SK-N-SH treated with all-trans-retinoic acid at 6 μM for 48 hours (cell line): ENCODE results near the gene ARHGAP10.

Source experiments
- ATAC-seq: fragments of 200-7000 bp; cut with Tn5 transposase; 3 replicates; pipeline ENCODE4 v1.9.1; 2020; ENCODE audit warnings: mild to moderate bottlenecking, moderate library complexity
- ARNTL ChIP-seq: fragments of 450-650 bp; formaldehyde crosslinking; IDR thresholded peaks from 2 replicates; pipeline ENCODE4 v1.5.0; 2020; ENCODE audit warnings: low read depth, mild to moderate bottlenecking, moderate library complexity, borderline replicate concordance
- CSDC2 ChIP-seq: fragments of 250-450 bp; sonication (Bioruptor Pico); IDR thresholded peaks from 2 replicates; pipeline ENCODE4 v1.5.0; 2020; ENCODE audit warnings: mild to moderate bottlenecking, moderate library complexity
- ESRRG ChIP-seq: fragments of 250-450 bp; sonication (Bioruptor Pico); IDR thresholded peaks from 2 replicates; pipeline ENCODE4 v1.6.1; 2021; ENCODE audit warnings: mild to moderate bottlenecking
- ISL1 ChIP-seq: fragments of 250-450 bp; sonication (Bioruptor Pico); IDR thresholded peaks from 2 replicates; pipeline ENCODE4 v2.1.2; 2022; ENCODE audit warnings: mild to moderate bottlenecking, moderate library complexity
- PPARA ChIP-seq: fragments of 250-450 bp; sonication (Bioruptor Pico); IDR thresholded peaks from 2 replicates; pipeline ENCODE4 v1.5.0; 2020; ENCODE audit warnings: mild to moderate bottlenecking, borderline replicate concordance
- TOX ChIP-seq: fragments of 250-450 bp; sonication (Bioruptor Pico); IDR thresholded peaks from 2 replicates; pipeline ENCODE4 v1.8.0; 2021; ENCODE audit warnings: mild to moderate bottlenecking, moderate library complexity, borderline replicate concordance
- ZC3H10 ChIP-seq: fragments of 250-450 bp; sonication (Bioruptor Pico); IDR thresholded peaks from 2 replicates; pipeline ENCODE4 v1.5.1; 2021; ENCODE audit warnings: mild to moderate bottlenecking, moderate library complexity
- ZFP30 ChIP-seq: fragments of 450-650 bp; formaldehyde crosslinking; IDR thresholded peaks from 2 replicates; pipeline ENCODE4 v1.5.0; 2022; ENCODE audit warnings: mild to moderate bottlenecking, moderate library complexity
- ZNF565 ChIP-seq: fragments of 450-650 bp; formaldehyde crosslinking; conservative IDR thresholded peaks from 2 replicates; pipeline ENCODE4 v1.5.0; 2020; ENCODE audit warnings: low read depth, mild to moderate bottlenecking, moderate library complexity
- ZNF70 ChIP-seq: fragments of 450-650 bp; formaldehyde crosslinking; IDR thresholded peaks from 2 replicates; pipeline ENCODE4 v1.5.0; 2020; ENCODE audit warnings: mild to moderate bottlenecking, moderate library complexity
- ZNF8 ChIP-seq: fragments of 450-650 bp; formaldehyde crosslinking; IDR thresholded peaks from 2 replicates; pipeline ENCODE4 v1.5.0; 2020; ENCODE audit warnings: mild to moderate bottlenecking, moderate library complexity
- TF ChIP-seq, protein P1 (sequence below): fragments of 250-450 bp; sonication (Bioruptor Pico); IDR thresholded peaks from 2 replicates; pipeline ENCODE4 v1.5.1; 2020; ENCODE audit warnings: low read depth, mild to moderate bottlenecking, moderate library complexity
- TF ChIP-seq, protein P2 (sequence below): fragments of 250-450 bp; sonication (Bioruptor Pico); IDR thresholded peaks from 2 replicates; pipeline ENCODE4 v1.5.0; 2020; ENCODE audit warnings: mild to moderate bottlenecking, moderate library complexity
- TF ChIP-seq, protein P3 (sequence below): fragments of 250-450 bp; sonication (Bioruptor Pico); IDR thresholded peaks from 2 replicates; pipeline ENCODE4 v1.8.0; 2021; ENCODE audit warnings: low read depth, mild to moderate bottlenecking, moderate library complexity, borderline replicate concordance
- TF ChIP-seq, protein P4 (sequence below): fragments of 250-450 bp; sonication (Bioruptor Pico); IDR thresholded peaks from 2 replicates; pipeline ENCODE4 v1.5.1; 2021; ENCODE audit warnings: mild to moderate bottlenecking, moderate library complexity

ARHGAP10 gene

DNA sequence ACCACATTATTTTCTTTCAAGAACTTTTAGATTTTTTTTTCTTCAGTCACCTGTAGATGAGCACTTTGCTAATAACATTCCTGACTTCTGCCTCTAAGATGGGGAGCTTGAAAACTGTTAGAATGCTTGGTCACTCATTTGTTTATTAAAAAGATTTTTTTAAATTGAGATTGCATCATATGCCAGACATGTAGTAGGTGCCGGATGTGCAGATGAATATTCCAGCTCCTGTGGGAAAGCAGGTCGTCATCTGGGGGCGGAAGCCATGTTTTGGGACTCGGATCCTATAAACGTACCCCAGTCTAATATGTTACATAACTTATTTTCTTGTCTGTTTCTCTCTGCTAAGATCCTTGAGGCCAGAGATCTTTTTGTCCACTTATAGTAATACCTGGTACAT, 236.8 kb downstream of the ARHGAP10 start:
- no peak for ATAC-seq
- TF ChIP-seq ZNF565 (no peak), ARNTL (CRISPR knock-in tag) (no peak), PPARA (CRISPR knock-in tag) (no peak), CSDC2 (CRISPR knock-in tag) (no peak), ESRRG (CRISPR knock-in tag) (no peak), ZC3H10 (CRISPR knock-in tag) (no peak), ISL1 (no peak), ZNF8 (CRISPR knock-in tag) (no peak), TOX (CRISPR knock-in tag) (no peak), ZNF70 (CRISPR knock-in tag) (no peak), ZFP30 (CRISPR knock-in tag) (no peak)
- TF ChIP-seq, protein P1, sequence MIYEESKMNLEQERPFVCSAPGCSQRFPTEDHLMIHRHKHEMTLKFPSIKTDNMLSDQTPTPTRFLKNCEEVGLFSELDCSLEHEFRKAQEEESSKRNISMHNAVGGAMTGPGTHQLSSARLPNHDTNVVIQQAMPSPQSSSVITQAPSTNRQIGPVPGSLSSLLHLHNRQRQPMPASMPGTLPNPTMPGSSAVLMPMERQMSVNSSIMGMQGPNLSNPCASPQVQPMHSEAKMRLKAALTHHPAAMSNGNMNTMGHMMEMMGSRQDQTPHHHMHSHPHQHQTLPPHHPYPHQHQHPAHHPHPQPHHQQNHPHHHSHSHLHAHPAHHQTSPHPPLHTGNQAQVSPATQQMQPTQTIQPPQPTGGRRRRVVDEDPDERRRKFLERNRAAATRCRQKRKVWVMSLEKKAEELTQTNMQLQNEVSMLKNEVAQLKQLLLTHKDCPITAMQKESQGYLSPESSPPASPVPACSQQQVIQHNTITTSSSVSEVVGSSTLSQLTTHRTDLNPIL (CRISPR knock-in tag): no peak
- TF ChIP-seq, protein P2, sequence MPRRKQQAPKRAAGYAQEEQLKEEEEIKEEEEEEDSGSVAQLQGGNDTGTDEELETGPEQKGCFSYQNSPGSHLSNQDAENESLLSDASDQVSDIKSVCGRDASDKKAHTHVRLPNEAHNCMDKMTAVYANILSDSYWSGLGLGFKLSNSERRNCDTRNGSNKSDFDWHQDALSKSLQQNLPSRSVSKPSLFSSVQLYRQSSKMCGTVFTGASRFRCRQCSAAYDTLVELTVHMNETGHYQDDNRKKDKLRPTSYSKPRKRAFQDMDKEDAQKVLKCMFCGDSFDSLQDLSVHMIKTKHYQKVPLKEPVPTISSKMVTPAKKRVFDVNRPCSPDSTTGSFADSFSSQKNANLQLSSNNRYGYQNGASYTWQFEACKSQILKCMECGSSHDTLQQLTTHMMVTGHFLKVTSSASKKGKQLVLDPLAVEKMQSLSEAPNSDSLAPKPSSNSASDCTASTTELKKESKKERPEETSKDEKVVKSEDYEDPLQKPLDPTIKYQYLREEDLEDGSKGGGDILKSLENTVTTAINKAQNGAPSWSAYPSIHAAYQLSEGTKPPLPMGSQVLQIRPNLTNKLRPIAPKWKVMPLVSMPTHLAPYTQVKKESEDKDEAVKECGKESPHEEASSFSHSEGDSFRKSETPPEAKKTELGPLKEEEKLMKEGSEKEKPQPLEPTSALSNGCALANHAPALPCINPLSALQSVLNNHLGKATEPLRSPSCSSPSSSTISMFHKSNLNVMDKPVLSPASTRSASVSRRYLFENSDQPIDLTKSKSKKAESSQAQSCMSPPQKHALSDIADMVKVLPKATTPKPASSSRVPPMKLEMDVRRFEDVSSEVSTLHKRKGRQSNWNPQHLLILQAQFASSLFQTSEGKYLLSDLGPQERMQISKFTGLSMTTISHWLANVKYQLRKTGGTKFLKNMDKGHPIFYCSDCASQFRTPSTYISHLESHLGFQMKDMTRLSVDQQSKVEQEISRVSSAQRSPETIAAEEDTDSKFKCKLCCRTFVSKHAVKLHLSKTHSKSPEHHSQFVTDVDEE (CRISPR knock-in tag): no peak
- TF ChIP-seq, protein P3, sequence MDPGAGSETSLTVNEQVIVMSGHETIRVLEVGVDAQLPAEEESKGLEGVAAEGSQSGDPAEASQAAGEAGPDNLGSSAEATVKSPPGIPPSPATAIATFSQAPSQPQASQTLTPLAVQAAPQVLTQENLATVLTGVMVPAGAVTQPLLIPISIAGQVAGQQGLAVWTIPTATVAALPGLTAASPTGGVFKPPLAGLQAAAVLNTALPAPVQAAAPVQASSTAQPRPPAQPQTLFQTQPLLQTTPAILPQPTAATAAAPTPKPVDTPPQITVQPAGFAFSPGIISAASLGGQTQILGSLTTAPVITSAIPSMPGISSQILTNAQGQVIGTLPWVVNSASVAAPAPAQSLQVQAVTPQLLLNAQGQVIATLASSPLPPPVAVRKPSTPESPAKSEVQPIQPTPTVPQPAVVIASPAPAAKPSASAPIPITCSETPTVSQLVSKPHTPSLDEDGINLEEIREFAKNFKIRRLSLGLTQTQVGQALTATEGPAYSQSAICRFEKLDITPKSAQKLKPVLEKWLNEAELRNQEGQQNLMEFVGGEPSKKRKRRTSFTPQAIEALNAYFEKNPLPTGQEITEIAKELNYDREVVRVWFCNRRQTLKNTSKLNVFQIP: no peak

DNA sequence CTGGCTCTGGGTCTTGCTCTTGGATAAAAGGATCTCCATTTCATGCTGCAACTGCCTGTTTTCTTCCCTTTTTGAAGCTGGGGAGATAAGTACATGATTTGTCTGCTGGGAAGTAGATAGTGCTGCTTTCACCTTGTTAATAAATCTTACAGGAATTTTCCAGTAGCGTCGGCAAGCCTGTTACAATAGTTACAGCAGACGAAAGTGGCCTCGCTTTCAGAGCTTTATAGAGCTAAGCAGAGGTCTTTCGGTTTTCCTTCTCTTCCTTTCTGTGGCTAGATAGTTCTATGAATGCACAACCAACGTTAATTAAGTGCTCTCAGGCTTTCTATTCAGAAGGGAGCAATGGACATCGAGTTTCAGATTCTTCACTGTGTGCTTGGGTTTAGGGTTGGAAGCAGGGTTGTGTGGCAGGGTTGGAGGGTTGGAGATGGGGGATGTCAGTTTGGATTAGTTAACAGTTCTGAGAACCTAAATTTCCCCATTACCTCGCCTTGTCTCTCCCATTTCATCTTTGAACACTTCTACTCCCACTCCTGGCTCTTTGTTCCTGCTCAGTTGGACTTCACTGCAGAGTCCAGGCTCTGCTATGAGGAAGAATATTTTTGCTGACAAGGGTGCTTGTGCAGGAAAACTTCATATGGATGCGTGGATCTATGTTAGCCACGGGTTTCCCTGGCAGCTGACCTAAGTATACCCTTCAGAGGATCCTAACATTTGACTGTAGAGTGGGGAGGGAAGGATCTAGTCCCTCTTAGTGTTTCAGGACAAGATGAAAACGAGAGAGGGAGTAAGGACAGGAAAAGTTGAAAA, 237.9 kb downstream of the ARHGAP10 start:
- ATAC-seq: no peak
- TF ChIP-seq, protein P2 (CRISPR knock-in tag): no peak
- TF ChIP-seq ZNF565 (no peak), TOX (CRISPR knock-in tag) (no peak), ZC3H10 (CRISPR knock-in tag) (no peak)
- TF ChIP-seq, protein P4, sequence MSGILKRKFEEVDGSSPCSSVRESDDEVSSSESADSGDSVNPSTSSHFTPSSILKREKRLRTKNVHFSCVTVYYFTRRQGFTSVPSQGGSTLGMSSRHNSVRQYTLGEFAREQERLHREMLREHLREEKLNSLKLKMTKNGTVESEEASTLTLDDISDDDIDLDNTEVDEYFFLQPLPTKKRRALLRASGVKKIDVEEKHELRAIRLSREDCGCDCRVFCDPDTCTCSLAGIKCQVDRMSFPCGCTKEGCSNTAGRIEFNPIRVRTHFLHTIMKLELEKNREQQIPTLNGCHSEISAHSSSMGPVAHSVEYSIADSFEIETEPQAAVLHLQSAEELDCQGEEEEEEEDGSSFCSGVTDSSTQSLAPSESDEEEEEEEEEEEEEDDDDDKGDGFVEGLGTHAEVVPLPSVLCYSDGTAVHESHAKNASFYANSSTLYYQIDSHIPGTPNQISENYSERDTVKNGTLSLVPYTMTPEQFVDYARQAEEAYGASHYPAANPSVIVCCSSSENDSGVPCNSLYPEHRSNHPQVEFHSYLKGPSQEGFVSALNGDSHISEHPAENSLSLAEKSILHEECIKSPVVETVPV (CRISPR knock-in tag): no peak
- TF ChIP-seq, protein P3: no peak

DNA sequence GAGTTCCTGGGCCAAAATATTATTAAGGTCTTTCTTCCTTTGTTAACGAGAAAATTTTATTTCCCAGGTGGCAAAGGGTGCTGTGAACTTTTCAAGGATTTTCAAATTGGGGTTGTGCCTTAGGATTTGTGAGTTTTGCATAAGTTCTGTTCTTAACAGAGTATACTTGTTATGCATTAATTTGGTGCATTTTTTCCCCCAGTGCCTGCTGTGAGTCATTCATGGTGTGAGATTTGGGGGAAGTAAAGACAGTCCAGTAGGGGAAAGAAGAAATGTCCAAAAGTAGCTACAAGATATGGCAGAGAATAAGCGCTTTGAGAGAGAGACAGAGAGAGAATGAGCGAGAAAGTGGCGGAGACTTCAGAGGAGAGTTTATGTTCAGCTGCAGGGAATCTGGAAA, 239.2 kb downstream of the ARHGAP10 start:
- TF ChIP-seq ZC3H10 (CRISPR knock-in tag): no peak
- no peak for ATAC-seq
